ENCODE measurements around the gene ZNF32.
"Not testable (repeated sequence)": the region's sequence is repeated elsewhere in the genome, so short reads cannot be mapped to it uniquely, and the experiment has no call there.

Gene ZNF32

DNA sequence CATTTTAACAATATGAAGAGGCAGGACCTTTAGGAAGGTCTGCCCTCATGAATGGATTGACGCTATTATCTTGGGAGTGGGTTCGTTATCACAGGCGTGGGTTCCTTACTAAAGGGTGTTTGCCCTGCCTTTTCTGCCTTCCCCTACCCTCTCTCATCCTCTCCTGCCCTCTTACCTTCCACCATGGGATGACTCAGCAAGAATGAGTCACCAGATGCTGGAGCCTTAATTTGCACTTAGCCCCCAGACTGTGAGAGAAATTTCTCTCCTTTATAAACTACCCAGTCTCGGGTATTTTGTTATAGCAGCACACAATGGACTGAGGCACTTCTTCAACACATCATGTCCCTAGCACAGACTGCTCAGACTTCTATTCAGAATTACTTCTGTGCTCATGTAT lies 31.4 kb upstream of the ZNF32 start:
- no peak for DNase-seq (ENCODE audit: low spot score)

DNA sequence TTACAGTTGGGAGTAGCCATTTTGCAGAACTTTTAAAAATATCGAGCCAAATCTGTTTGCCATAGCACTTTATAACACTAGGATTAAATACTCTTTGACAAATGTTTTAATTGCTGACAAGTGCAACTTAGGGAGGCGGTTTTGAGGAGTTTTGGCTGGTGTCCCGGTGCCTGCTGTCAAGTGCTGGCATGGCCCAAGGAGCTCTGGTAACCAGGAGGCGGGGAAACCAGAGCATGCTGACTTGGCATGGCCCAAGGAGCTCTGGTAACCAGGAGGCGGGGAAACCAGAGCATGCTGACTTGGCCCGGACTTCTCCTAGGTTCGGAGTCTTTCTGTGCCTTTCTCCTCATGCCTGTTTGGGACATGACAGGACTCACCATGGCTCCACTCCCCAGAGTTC lies 30.8 kb upstream of the ZNF32 start:
- no peak for DNase-seq (ENCODE audit: low spot score)

DNA sequence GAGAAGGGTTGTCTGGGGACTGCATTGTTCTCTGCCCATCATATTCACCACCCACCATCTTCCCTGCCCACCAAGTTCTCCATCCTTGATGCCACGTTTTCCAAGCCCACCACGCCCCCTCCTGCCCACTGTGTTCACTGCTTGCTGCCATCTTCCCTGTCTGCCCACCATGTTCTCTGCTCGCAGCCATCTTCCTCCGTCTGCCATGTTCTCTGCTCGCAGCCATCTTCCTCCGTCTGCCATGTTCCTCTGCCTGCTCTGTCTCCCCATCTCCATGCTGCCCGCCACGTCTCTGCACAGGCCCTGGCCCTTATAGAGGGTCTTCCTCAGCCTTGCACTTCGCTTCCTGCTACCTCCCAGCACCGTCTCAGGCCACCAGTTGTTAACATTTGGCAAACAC lies 30.0 kb upstream of the ZNF32 start:
- DNase-seq (ENCODE audit: low spot score): no peak

DNA sequence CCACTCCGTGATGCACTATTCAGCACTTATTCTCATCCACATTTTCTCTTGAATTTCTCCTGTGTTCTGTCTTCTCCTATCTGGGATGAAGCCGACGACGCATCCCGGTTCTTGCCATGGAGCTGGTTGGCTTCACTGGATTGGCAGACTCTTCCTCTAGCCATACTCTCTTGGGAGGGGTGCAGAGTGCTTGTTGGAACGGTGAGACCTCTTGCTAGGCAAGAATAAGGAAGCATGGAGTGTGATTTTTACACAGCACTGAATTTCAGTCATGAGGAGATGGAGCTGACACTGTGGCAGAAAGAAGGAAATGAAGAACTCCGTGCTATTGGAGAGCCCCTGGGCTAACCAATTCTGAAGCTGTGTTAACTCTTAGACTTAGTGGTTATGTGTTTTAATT lies 28.2 kb upstream of the ZNF32 start:
- DNase-seq (ENCODE audit: low spot score): no peak

DNA sequence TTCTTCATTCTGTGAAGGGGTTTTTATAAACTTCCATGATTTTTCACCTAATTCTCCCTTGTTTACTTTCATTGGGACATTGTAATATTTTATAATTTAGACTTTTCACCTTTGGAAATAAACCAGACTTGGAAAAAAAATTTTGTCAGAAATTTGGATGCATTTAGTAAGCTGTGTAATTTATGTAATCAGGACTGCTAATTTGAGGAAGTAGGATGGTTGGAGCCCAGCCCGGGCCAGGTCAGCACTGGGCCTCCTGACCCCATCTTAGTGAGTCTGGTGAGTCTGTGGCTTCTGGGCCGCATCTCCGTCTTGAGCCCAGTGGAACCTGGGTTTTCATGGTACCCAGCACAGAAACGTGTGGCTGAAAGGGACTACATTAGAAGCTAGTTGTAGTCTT lies 27.6 kb upstream of the ZNF32 start:
- DNase-seq (ENCODE audit: low spot score): no peak

DNA sequence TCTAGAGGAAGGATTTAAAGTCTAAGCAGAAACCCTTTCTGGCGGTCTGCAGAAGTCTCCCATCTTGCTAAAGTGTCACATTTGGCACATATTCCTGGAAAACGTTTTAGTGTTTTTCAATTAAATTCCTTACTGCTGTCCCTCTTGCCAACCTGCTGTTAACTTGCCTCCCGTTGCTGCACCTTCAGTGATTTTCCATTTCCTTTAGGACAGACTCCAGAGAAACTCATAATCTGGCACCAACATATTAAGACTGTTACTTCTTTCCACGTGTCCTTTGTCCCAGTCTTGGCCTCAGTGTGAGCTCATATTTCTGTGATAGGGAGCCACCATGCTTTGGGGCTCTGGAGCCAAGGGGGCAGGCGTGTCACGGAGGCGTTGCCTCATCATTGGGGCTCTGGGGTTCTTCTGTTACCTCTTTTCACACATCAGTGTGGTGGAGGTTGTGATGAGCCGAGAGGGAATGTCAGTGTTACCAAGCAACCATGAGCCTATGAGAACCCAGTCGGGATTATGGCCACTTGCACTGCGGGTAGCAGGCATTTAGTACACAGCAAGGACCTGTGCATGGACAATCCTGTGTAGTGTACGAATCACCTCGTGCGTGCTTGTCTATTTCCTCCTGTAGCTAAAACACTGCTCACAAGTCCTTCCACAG lies 26.0 kb upstream of the ZNF32 start:
- no peak for DNase-seq (ENCODE audit: low spot score)

GRCh38 chr10:43673471-43673870 lies 24.8 kb upstream of the ZNF32 start:
- DNase-seq (ENCODE audit: low spot score): no peak

- DNase-seq (ENCODE audit: low spot score): peak; percentile 68
These were observed 23.2 kb upstream of the ZNF32 start for GRCh38 chr10:43671659-43672531.

DNA sequence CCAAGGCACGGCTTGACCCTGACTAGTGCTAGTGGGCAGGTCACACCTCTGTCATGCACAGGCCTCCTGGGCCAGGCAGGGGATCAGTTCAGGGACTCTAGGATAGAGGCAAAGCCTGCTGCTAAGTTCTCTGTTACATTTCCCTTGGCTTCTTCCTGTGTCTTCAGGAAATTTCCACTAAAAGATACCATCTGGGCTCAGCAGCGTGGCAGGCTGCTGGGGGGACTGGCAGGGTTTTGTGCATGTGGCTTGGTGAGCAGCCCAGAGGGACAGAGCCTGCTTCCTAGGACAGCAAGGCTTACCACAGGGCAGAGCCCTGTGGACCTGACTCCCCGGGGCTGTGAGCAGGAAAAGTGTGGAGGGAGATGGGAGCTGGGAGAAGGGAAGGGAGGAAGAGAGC lies 20.7 kb upstream of the ZNF32 start:
- DNase-seq (ENCODE audit: low spot score): no peak

DNA sequence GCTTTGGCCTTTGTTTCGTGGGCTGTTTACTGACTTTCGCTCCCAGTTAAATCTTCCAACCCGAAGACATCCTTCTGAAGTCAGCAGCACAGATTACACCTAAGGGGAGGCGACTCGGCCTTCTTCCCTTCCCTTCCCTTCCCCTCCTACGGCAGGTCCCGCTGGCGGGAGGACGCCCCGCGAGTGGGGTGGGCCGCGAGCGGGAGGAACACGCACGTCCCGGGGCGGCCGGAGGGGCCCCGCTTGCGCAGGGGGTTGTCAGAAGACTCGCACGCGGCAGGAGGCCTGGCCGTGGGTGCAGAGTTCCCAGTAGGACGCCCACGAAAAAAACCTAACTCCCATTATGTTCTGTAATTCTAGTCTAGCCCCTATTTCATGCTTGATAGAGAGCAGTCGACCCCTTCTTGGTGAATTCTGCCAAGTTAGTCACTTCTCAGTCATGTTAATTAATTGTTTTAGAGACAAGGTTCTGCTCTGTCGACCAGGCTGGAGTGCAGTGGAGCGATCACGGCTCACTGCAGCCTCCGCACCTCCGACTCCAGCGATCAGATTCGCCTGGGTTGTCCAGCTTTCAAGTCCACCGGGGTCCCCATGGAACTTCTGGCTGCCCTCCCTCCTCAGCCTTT lies 19.2 kb upstream of the ZNF32 start:
- no peak for DNase-seq (ENCODE audit: low spot score)

DNA sequence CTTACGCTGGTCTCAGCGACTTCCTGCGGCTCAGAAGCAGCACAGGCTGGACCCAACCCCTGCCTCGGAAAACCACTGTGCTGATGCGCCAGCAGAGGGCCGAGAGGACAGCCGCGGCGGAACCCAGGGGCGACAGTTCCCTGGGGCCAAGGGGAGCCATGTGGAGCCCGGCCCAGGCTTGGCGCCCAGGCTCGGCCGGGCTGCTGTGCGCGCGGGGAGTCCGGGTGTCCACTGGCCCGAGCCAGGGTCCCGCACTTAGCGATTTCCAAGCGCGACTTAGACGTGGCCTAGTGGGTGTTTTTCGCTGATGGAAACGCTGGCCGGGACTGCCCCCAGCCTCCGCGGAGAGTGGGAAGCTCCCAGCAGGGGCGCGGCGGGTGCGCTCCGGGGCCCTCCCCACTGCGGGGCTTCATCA lies 18.6 kb upstream of the ZNF32 start:
- DNase-seq (ENCODE audit: low spot score): no peak

GRCh38 chr10:43666552-43666951 lies 17.9 kb upstream of the ZNF32 start:
- no peak for DNase-seq (ENCODE audit: low spot score)

- DNase-seq (ENCODE audit: low spot score): no peak
These were observed 16.4 kb upstream of the ZNF32 start for GRCh38 chr10:43665054-43665453.

DNA sequence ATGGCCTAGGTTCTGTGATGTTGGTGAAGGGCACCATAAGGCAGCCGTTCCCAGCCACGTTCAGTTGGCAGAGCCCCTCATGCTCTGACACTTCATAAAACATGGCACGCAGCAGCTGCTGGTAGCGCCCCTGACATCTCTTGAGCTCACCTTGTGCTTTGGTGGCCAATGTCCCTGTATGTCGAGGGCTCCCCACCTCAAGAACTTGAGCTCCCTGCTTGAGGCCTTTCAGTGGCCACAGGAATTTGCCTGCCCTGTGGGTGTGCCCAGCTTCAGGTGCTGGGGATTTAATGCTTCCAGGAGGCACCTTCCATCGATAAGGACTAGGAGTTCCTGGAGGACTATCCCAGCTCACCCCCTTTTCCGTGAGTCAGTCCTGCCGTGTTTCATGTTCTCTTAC lies 9.5 kb upstream of the ZNF32 start:
- no peak for DNase-seq (ENCODE audit: low spot score)

DNA sequence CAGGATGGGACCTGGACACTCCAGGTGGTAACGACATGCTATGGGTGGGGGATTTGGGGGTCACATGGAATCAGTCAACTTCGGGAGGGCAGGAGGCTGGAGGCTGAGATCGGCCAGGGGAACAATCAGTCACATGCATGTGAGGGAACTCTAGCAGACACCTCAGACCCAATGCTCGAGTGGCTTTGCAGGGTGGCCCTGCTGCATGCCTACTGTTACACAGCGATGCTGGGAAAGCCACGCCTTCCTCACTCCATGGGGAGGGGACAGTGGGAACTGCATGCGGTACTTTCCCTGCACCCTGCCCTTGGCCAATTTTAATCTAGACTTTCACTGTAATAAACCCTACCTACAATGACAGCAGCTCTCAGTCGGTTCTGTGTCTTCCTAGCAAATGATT lies 6.6 kb upstream of the ZNF32 start:
- no peak for DNase-seq (ENCODE audit: low spot score)

GRCh38 chr10:43653746-43654145 lies 5.1 kb upstream of the ZNF32 start:
- no peak for DNase-seq (ENCODE audit: low spot score)

- no peak for DNase-seq (ENCODE audit: low spot score)
These were observed 473 bp upstream of the ZNF32 start for GRCh38 chr10:43649185-43649523.

DNA sequence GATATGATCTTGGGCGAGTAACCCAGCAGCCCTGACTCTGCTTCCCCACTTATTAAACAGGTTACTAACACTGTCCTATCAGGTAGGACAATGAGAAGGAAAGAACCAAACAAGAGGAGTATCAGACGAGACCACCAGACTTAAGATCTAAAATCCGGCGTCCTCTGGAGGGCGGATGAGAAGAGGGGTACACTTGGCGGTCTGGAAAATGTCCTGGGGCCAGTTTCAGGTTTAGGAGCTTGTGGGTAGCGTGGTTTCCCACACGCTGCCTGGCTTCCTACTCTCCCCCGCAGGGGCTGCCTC lies 635 bp downstream of the ZNF32 start:
- no peak for DNase-seq (ENCODE audit: low spot score)

DNA sequence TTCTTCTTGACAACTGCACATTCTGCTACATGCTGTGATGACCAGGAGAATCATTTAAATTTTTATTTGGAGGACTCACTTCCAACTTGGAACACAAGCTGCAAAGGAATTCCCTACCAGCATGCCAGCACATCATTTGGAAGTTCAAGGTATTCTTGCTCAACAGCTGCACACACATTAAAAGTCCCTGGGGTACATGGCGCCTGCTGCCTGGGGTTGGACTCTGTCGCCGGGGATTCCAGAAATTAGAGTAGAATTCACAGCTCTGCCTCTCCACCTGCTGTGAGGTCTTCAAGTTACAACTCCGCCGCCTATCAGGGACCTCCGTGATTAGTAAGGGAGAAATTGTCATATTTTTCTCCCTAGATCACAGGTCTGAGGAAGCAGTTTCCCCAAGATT lies 1.1 kb downstream of the ZNF32 start:
- DNase-seq (ENCODE audit: low spot score): no peak

DNA sequence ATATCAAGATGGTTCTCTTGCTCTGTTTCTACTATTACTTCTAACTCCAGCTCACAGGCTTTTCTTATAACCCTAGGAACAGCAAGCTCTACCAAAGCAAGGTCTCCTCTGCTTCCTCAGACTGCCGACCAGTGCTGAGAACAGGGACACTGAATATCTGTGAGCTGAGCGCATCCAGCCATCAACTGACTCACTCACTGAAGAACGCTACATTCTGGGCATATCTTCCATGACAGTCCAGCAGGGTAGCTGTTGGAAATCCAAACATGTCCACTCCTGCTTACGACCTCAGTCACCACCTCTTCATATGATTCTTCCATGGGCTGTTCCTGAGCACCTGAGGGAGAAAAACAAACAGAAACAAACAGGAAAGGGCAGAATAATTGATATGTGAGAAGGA lies 2.8 kb downstream of the ZNF32 start:
- DNase-seq (ENCODE audit: low spot score): no peak

- no peak for DNase-seq (ENCODE audit: low spot score)
These were observed 4.4 kb downstream of the ZNF32 start for GRCh38 chr10:43644252-43644651.

DNA sequence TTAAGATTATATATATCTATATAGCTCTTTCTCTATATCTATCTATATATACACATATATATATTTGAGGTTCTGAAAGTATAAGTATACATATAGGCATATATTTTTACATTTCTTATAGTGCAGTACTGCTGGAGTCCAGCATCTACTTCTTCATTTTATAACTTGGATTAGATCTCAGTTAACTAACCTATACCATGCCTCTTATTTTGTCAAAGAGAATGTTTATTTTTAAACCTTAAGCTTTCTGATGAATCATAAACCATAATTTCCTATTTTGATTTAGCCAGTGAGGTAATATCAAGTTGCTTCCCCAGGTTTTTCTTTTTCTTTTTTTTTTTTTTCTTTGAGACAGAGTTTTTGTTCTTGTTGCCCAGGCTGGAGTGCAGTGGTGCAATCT lies 8.1 kb downstream of the ZNF32 start:
- DNase-seq (ENCODE audit: low spot score): no peak

DNA sequence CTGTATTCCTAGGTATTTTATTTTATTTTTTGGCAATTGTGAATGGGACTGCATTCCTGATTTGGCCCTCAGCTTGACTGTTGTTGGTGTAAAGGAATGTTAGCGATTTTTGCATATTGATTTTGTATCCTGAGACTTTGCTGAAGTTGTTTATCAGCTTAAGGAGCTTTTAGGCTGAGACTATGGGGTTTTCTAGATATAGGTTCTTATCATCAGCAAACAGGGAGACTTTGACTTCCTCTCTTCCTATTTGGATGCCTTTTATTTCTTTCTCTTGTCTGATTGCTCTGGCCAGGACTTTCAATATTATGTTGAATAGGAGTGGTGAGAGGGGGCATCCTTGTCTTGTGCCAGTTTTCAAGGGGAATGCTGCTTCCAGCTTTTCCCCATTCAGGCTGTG lies 12.9 kb downstream of the ZNF32 start:
- DNase-seq (ENCODE audit: low spot score): not testable (repeated sequence)

DNA sequence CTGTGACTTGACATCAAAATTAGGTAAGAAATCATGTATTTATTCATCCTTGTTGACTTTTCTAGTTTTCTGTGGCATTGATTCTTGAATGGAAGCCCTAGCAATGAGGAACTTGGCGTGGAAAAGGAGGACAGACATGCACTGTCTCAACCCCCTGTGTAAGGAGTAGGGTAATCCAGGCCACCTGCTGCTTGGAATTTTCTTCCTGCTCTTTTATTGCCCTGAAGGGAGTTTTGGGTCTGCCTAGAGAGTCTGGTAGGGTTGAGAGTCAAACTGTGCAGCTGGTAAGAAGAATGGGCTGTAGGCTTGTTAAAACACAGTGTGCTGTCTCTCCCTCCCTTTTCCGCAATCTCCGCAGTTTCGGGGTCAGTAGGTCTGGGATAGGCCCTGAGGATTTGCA lies 19.7 kb downstream of the ZNF32 start:
- DNase-seq (ENCODE audit: low spot score): no peak

Measured in COLO829 (cell line).